CMK (cell line): ENCODE data around the gene TUFT1.

Experiments
- DNase-seq: peaks from one replicate; pipeline ENCODE4 v3.0.0-alpha.2; 2010; ENCODE audit warnings: low read depth

TUFT1 gene

GRCh38 chr1:151539321-151540020 lies 638 bp upstream of the TUFT1 start:
- DNase-seq: no peak

DNA sequence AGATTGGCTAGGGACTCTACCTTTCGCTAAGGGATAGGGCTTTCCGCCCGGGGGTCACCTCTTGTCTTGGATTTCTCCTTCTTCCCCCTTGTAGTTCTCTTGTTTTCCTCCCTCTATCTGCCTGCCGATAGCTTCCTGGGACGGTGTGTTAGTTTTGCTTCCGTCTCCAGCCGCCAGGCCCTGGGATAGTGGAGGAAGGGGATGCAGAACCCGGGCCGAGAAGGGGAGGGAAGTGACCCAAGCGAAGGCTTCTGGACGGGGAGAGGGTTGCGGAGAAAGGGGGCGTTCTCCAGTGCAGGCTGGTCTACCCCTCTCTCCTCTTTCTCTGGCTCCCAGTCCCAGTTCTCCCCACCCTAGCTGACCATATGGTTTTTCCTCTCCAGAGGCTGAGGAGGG lies 871 bp downstream of the TUFT1 start:
- DNase-seq: no peak

DNA sequence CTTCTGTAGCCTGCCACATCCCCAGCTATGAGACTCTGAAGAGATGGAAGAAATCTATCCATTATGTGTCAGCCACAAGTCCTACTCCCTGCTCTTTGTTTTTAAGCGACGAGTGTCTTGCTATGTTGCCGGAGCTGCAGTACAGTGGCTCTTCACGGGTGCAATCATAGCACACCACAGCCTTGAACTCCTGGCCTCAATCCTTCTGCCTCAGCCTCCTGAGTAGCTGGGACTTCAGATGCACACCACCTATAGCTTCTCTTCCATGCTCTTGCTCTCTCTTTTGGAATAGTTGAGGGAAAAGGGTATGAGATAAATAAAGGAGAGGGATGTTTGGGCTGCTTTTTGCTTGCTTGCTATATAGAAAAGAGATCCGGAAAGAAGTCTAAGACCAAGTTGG lies 1.6 kb downstream of the TUFT1 start:
- DNase-seq: no peak

DNA sequence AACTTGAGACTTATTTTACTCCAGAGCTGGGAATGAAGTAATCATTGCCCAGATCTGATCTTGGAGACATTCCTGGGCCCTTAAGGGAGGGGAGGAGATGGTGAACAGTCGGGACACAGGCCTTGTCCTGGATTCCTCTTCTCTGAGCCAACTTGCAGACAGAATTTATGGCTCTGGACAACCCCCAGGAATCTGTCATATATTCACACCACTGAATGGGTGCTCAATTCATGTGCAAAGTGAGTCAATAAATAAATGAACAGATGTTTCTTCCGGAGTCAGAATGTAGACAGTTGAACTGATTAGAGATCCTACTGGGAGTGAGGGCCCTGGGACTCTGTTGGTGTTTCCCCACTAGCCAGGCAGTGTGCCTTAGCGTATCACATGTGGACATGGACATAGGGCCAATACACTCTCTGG lies 2.6 kb downstream of the TUFT1 start:
- no peak for DNase-seq

- no peak for DNase-seq
Measured at GRCh38 chr1:151545542-151545941, 5.4 kb downstream of the TUFT1 start.

GRCh38 chr1:151546011-151546925 lies 6.2 kb downstream of the TUFT1 start:
- no peak for DNase-seq

GRCh38 chr1:151547119-151547899 lies 7.2 kb downstream of the TUFT1 start:
- no peak for DNase-seq

DNA sequence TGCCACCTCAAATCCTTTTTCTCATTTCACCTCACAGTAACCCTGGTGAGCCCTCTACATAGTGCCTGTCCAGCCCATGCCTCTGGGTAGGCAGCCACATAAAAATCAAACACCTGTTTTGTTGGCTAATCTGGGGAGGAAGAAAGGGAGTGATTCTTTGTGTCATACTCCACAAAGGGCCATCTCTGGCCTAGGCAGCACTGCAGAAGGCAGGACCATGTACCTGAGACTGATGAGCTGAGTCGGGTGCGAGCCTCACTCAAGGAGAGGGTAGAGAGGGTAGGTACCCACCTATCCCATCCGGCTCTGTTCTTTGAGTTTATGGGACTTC lies 7.8 kb downstream of the TUFT1 start:
- DNase-seq: no peak

DNA sequence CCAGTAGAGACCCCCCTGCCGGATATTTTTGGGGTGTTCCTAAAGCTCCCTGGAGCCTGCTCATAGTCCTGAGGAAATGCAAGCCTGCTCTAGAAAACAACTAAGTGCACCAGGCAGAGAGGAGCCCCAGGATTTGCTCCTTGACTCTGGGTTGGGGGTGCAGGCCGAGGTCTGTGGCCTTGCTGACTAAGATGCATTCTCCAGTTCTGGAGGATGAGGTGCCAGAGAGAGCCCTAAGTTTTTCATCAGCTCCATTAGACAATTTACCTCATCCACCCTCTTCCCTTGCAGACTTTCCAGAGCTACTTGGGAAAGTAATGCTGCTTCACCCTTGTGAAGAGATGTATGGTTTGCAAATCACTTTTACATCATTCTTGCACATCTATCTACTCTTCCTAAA lies 9.1 kb downstream of the TUFT1 start:
- DNase-seq: no peak

- no peak for DNase-seq
Measured at GRCh38 chr1:151553659-151554058, 13.6 kb downstream of the TUFT1 start.

DNA sequence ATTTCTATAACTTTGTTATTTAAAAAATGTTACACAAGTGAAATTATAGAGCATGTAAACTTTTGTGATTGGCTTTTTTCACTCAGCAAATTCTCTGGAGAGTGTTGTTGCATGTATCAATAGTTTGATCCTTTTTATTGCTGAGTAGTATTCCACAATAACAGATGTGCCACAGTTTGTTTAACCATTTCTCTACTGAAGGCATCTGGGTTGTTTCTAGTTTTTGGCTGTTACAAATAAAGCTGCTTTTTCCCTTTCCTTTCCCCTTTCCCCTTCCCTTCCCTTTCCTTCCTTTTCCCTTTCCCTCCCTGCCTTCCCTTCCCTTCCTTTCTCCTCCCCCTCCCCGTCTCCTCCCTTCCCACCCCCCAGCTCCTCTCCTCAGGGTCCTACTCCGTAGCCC lies 15.9 kb downstream of the TUFT1 start:
- DNase-seq: no peak

DNA sequence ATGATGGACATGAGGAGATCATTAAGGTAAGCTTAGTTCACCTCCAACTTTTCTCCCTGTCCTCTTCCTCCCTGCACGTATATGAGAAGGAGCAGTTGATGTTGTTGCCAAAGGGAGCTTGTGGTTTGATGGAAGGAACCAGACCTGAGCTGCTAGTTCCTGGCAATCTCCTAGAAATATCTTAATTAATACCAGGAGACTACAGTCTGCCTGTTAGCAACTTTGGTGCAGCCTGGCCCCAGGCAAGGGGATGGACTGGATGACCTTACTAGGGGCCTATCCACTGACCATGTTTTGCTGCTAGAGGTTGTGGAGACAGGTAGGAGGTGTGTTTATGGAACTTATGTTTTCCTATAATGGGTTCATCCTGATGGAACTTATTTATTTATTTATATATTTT lies 22.6 kb downstream of the TUFT1 start:
- DNase-seq: no peak

- DNase-seq: no peak
Measured at GRCh38 chr1:151563376-151563775, 23.3 kb downstream of the TUFT1 start.

- DNase-seq: no peak
Measured at GRCh38 chr1:151565502-151566189, 25.5 kb downstream of the TUFT1 start.

DNA sequence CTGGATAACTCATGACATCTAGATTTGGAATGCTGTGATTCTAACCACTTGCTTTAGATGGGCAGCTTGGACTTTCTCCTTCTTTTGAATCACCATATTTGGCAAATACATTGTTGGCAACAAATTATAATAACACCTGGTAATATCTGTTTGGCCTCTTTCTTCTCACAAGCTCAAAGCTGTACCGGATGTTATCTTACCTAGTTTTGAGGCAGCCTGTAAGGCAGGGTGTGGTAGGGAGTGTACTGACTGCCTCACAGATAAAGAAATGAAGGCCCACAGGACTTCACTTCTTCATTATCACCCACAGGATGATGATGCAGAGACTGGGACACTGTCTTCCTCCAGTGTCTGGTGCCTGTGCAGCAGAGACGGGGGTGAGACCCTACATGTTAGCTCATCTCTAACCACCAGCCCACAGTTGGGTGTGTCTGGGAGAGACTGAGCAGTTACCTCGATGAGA lies 28.5 kb downstream of the TUFT1 start:
- DNase-seq: no peak

DNA sequence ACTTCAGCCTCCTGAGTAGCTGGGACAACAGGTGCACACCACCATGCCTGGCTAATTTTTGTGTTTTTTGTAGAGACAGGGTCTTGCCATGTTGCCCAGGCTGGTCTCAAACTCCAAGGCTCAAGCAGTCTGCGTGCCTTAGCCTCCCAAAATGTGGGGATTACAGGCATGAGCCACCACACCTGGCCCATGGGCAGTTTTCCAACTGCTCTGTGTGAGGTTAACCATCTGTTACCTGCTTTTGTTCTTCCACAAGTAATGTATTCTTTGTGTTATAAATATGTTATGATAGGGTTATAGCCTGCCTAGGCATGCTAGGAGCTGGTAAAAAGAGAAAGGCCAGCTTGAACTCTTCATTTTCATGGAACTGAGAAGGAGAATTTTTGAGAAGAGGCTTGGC lies 30.7 kb downstream of the TUFT1 start:
- DNase-seq: no peak

- no peak for DNase-seq
Measured at GRCh38 chr1:151574575-151575529, 34.7 kb downstream of the TUFT1 start.

GRCh38 chr1:151577173-151577572 lies 37.1 kb downstream of the TUFT1 start:
- DNase-seq: no peak

GRCh38 chr1:151578941-151579340 lies 38.8 kb downstream of the TUFT1 start:
- no peak for DNase-seq

- no peak for DNase-seq
Measured at GRCh38 chr1:151579436-151580225, 39.5 kb downstream of the TUFT1 start.
